PC-9 (cell line): ENCODE data around the gene PDCD1LG2. TPM values are rescaled to one million over a fixed set of nuclear protein-coding genes. Genes with fewer than 3 reads are reported as not detected.

Experiments used
- BruUV-seq: library from RNA; stranded (reverse); fragments of 400-500 nt; replicated peaks from 2 replicates; lab custom pipeline; 2021; lab: Mats Ljungman, UMichigan
- CTCF ChIA-PET: fragments of 300-600 bp; sonication (Branson Sonifier 250); formaldehyde crosslinking; loops from one replicate; lab custom pipeline; 2022; ENCODE audit warnings: antibody characterized with exemption; lab: Charles Lee
- POLR2A ChIA-PET: fragments of 300-600 bp; sonication (Branson Sonifier 250); formaldehyde crosslinking; loops from one replicate; lab custom pipeline; 2022; ENCODE audit warnings: antibody characterized with exemption; ENCODE audit not compliant: unreplicated experiment; lab: Charles Lee
- DNase-seq, 2 experiments: peaks; one replicate each; pipeline versions ENCODE4 v3.0.0 to v3.0.0-alpha.2; 2015 to 2022; ENCODE audit warnings: mixed read lengths in 1 of 2
- H2AFZ ChIP-seq: fragments of 200-600 bp; sonication (generic); 2 replicates; pipeline ENCODE4 v1.8.1; 2017; ENCODE audit warnings: antibody characterized with exemption
- H3F3A ChIP-seq: fragments of 200-600 bp; sonication (generic); 2 replicates; pipeline ENCODE4 v1.8.1; 2017; ENCODE audit warnings: antibody characterized with exemption, mild to moderate bottlenecking, low read depth; ENCODE audit not compliant: insufficient read depth
- H3K27ac ChIP-seq: fragments of 200-600 bp; sonication (generic); 2 replicates; pipeline ENCODE4 v1.6.1; 2016; ENCODE audit warnings: mixed run types
- H3K27me3 ChIP-seq: fragments of 200-600 bp; sonication (generic); 2 replicates; pipeline ENCODE4 v1.6.1; 2016; ENCODE audit warnings: low read depth, mixed run types; ENCODE audit not compliant: insufficient read depth
- H3K36me3 ChIP-seq: fragments of 200-600 bp; sonication (generic); 2 replicates; pipeline ENCODE4 v1.6.1; 2016; ENCODE audit warnings: low read depth, mixed run types
- H3K4me1 ChIP-seq: fragments of 200-600 bp; sonication (generic); replicated peaks from 2 replicates; pipeline ENCODE4 v1.6.1; 2016; ENCODE audit warnings: mixed run types; ENCODE audit not compliant: insufficient read depth
- H3K4me2 ChIP-seq: fragments of 200-600 bp; sonication (generic); 2 replicates; pipeline ENCODE4 v1.6.1; 2017; ENCODE audit warnings: mixed run types
- H3K4me3 ChIP-seq: fragments of 200-600 bp; sonication (generic); 2 replicates; pipeline ENCODE4 v1.6.1; 2016; ENCODE audit warnings: mixed run types
- H3K79me2 ChIP-seq: fragments of 200-600 bp; sonication (generic); 2 replicates; pipeline ENCODE4 v1.6.1; 2017; ENCODE audit warnings: low read depth, mixed run types
- H3K9me2 ChIP-seq: fragments of 200-600 bp; sonication (generic); 2 replicates; pipeline ENCODE4 v1.8.1; 2017; ENCODE audit warnings: mild to moderate bottlenecking; ENCODE audit not compliant: insufficient read depth
- H3K9me3 ChIP-seq: fragments of 200-600 bp; sonication (generic); 2 replicates; pipeline ENCODE4 v1.8.1; 2016; ENCODE audit warnings: low read depth; ENCODE audit not compliant: insufficient read depth
- H4K20me1 ChIP-seq: fragments of 200-600 bp; sonication (generic); 2 replicates; pipeline ENCODE4 v1.8.1; 2017; ENCODE audit not compliant: insufficient read depth
- CTCF ChIP-seq: fragments of 200-600 bp; sonication (generic); conservative IDR thresholded peaks from 2 replicates; pipeline ENCODE4 v1.6.1; 2017; ENCODE audit warnings: mixed run types, antibody characterized with exemption, mild to moderate bottlenecking, moderate library complexity
- EZH2 ChIP-seq: fragments of 200-600 bp; sonication (generic); IDR thresholded peaks from 2 replicates; pipeline ENCODE4 v1.8.0; 2017; ENCODE audit warnings: antibody characterized with exemption, low read depth
- intact Hi-C: fragments of 100-400 bp; cut with micrococcal nuclease; formaldehyde crosslinking; loops from one replicate; pipeline ENCODE4 v1.10.0; 2022; ENCODE audit not compliant: unreplicated experiment
- total RNA-seq: library from RNA; stranded (reverse); gene quantifications from 2 replicates; pipeline ENCODE4 v1.2.3, GENCODE V29; 2021

PDCD1LG2 gene
- total RNA-seq, 1 experiment from 2014 or later = 1.4 TPM

GRCh38 chr9:5486988-5487387 is 23.3 kb upstream of the PDCD1LG2 start:
- BruUV-seq = no TSS peak
- Histone ChIP-seq H4K20me1 (no peaks in the 10 kb centered on the region), H3K79me2 (no peaks in the 10 kb centered on the region), H3K4me2 (no peak overlapping the region), H3K36me3 (no peaks in the 10 kb centered on the region), H3K27me3 (no peaks in the 10 kb centered on the region), H3F3A (no peaks in the 10 kb centered on the region; the same call in 1 of the 2 replicates), H3K4me1 (0 out of 2 replicates have a peak, but pooled peaks cover 4% of the 10 kb centered on the region), H3K9me3 (no peaks in the 10 kb centered on the region), H2AFZ (no peak overlapping the region), H3K9me2 (no peaks in the 10 kb centered on the region), H3K27ac (no peak overlapping the region), H3K4me3 (no peak overlapping the region)
- no peak for TF ChIP-seq EZH2
- no peak for TF ChIP-seq CTCF
- intact Hi-C loops = no loop called here
- ChIA-PET POLR2A (no interaction called here), CTCF (no interaction called here)
- no peak for DNase-seq

GRCh38 chr9:5488221-5489008 is 21.9 kb upstream of the PDCD1LG2 start:
- H3K4me2 ChIP-seq = no peak overlapping the region
- no peak overlapping the region for H3K27ac ChIP-seq
- DNase-seq = no peak
- TF ChIP-seq EZH2 (no peak), CTCF (no peak)
- CTCF ChIA-PET = no interaction called here
- BruUV-seq = no TSS peak
- H4K20me1 ChIP-seq = no peaks in the 10 kb centered on the region
- H3K36me3 ChIP-seq = no peaks in the 10 kb centered on the region
- no peaks in the 10 kb centered on the region for H3K9me3 ChIP-seq
- no peaks in the 10 kb centered on the region for H3K27me3 ChIP-seq
- no peaks in the 10 kb centered on the region for H3K9me2 ChIP-seq
- H3F3A ChIP-seq = no peaks in the 10 kb centered on the region; the same call in 1 of the 2 replicates
- intact Hi-C loops = no loop called here
- H3K4me3 ChIP-seq = no peak overlapping the region
- POLR2A ChIA-PET = no interaction called here
- no peaks in the 10 kb centered on the region for H3K79me2 ChIP-seq
- no peak overlapping the region for H2AFZ ChIP-seq
- H3K4me1 ChIP-seq = peaks cover 17% of the 10 kb centered on the region

- no peak for DNase-seq
- Histone ChIP-seq H3K9me3 (no peaks in the 10 kb centered on the region), H3K9me2 (no peaks in the 10 kb centered on the region), H3K27me3 (no peaks in the 10 kb centered on the region), H2AFZ (no peak overlapping the region), H3K4me2 (no peak overlapping the region), H3K79me2 (no peaks in the 10 kb centered on the region), H4K20me1 (no peaks in the 10 kb centered on the region), H3K36me3 (no peaks in the 10 kb centered on the region), H3K4me3 (no peak overlapping the region), H3F3A (peaks cover 4% of the 10 kb centered on the region; the same call in 1 of the 2 replicates), H3K27ac (no peak overlapping the region), H3K4me1 (peaks cover 25% of the 10 kb centered on the region)
- ChIA-PET CTCF (no interaction called here), POLR2A (interaction anchor here (0.6 kb wide), 1 partner anchor 579 kb away, joined by 3 read pairs; no protein-coding TSS in a partner anchor)
- no TSS peak for BruUV-seq
- intact Hi-C loops = no loop called here
- TF ChIP-seq CTCF (no peak), EZH2 (no peak)
Observed at GRCh38 chr9:5489630-5490490, 20.5 kb upstream of the PDCD1LG2 start.
